HEK293 (cell line): ENCODE measurements around the gene MOV10L1.

ENCODE experiments used
- CTCF ChIA-PET: fragments of 350-600 bp; formaldehyde crosslinking; extraction: SDS; loops from one replicate; lab custom pipeline; 2021; ENCODE audit warnings: antibody characterized with exemption; lab: Yijun Ruan, JAX
- POLR2A ChIA-PET: fragments of 300-600 bp; formaldehyde crosslinking; extraction: SDS; loops from one replicate; lab custom pipeline; 2020; ENCODE audit warnings: antibody characterized with exemption, inconsistent platforms; lab: Yijun Ruan, JAX
- H3K27ac ChIP-seq: fragments of 200-500 bp; sonication (Bioruptor generic); 2 replicates; pipeline ENCODE4 v1.5.1; 2014; ENCODE audit warnings: low read depth, low read length, control low read depth, inconsistent platforms; ENCODE audit errors: extremely low read depth
- H3K36me3 ChIP-seq, 2 experiments: fragments of 200-500 bp in 1 of 2; sonication (Bioruptor generic) in 1 of 2; 1 replicate in 1 of 2; 2 replicates in 1 of 2; pipeline ENCODE4 v1.5.1; 2014 to 2017; ENCODE audit warnings: inconsistent platforms in 2 of 2, low read length in 2 of 2; ENCODE audit not compliant: control insufficient read depth in 2 of 2, insufficient read depth in 1 of 2
- H3K4me1 ChIP-seq: fragments of 200-500 bp; sonication (Bioruptor generic); 2 replicates; pipeline ENCODE4 v1.5.1; 2014; ENCODE audit warnings: mild to moderate bottlenecking, low read length, inconsistent platforms; ENCODE audit not compliant: control insufficient read depth, insufficient read depth
- H3K4me3 ChIP-seq: 2 replicates; pipeline ENCODE4 v1.5.1; 2011; ENCODE audit warnings: low read depth, mild to moderate bottlenecking, control low read depth, low read length, moderate library complexity
- H3K9me3 ChIP-seq: fragments of 200-500 bp; sonication (Bioruptor generic); 2 replicates; pipeline ENCODE4 v1.5.1; 2014; ENCODE audit warnings: low read depth, low read length, inconsistent platforms; ENCODE audit not compliant: control insufficient read depth, insufficient read depth
- SCRT2 ChIP-seq: fragments of 450-650 bp; formaldehyde crosslinking; IDR thresholded peaks from 2 replicates; pipeline ENCODE4 v1.5.1; 2016; ENCODE audit warnings: missing biosample characterization, missing genetic modification characterization
- ZBTB1 ChIP-seq: fragments of 450-650 bp; formaldehyde crosslinking; IDR thresholded peaks from 2 replicates; pipeline ENCODE4 v1.5.1; 2016; ENCODE audit warnings: missing biosample characterization, missing genetic modification characterization
- ZEB2 ChIP-seq: fragments of 450-650 bp; formaldehyde crosslinking; IDR thresholded peaks from 2 replicates; pipeline ENCODE4 v1.5.1; 2016; ENCODE audit warnings: missing biosample characterization, missing genetic modification characterization
- ZNF132 ChIP-seq: fragments of 450-650 bp; formaldehyde crosslinking; IDR thresholded peaks from 2 replicates; pipeline ENCODE4 v1.5.1; 2017; ENCODE audit warnings: missing biosample characterization, missing genetic modification characterization, borderline replicate concordance
- ZNF214 ChIP-seq: fragments of 450-650 bp; formaldehyde crosslinking; IDR thresholded peaks from 2 replicates; pipeline ENCODE4 v1.5.1; 2017; ENCODE audit warnings: missing biosample characterization, mild to moderate bottlenecking, missing genetic modification characterization, borderline replicate concordance
- ZNF266 ChIP-seq: fragments of 450-650 bp; formaldehyde crosslinking; IDR thresholded peaks from 2 replicates; pipeline ENCODE4 v1.5.1; 2016; ENCODE audit warnings: missing biosample characterization, missing genetic modification characterization, low read depth
- ZNF292 ChIP-seq: fragments of 450-650 bp; formaldehyde crosslinking; IDR thresholded peaks from 2 replicates; pipeline ENCODE4 v1.5.1; 2016; ENCODE audit warnings: low read depth, missing biosample characterization, missing genetic modification characterization, borderline replicate concordance
- ZNF341 ChIP-seq: fragments of 450-650 bp; formaldehyde crosslinking; IDR thresholded peaks from 2 replicates; pipeline ENCODE4; 2016; ENCODE audit warnings: low read depth, missing biosample characterization, missing genetic modification characterization
- ZNF366 ChIP-seq: fragments of 450-650 bp; formaldehyde crosslinking; conservative IDR thresholded peaks from 2 replicates; pipeline ENCODE4 v1.5.1; 2016; ENCODE audit warnings: missing biosample characterization, missing genetic modification characterization
- ZNF37A ChIP-seq: fragments of 450-650 bp; IDR thresholded peaks from 2 replicates; pipeline ENCODE4 v1.5.1; 2018; ENCODE audit warnings: missing biosample characterization, missing genetic modification characterization
- ZNF521 ChIP-seq: fragments of 450-650 bp; formaldehyde crosslinking; IDR thresholded peaks from 2 replicates; pipeline ENCODE4 v1.5.1; 2017; ENCODE audit warnings: missing biosample characterization, mild to moderate bottlenecking, missing genetic modification characterization
- ZNF530 ChIP-seq: fragments of 450-650 bp; formaldehyde crosslinking; IDR thresholded peaks from 2 replicates; pipeline ENCODE4 v1.5.1; 2016; ENCODE audit warnings: low read depth, missing biosample characterization, missing genetic modification characterization
- ZNF560 ChIP-seq: fragments of 450-650 bp; formaldehyde crosslinking; IDR thresholded peaks from 2 replicates; pipeline ENCODE4 v1.5.1; 2017; ENCODE audit warnings: missing biosample characterization, missing genetic modification characterization, borderline replicate concordance
- ZNF621 ChIP-seq: fragments of 450-650 bp; formaldehyde crosslinking; IDR thresholded peaks from 2 replicates; pipeline ENCODE4 v1.5.1; 2017; ENCODE audit warnings: missing biosample characterization, missing genetic modification characterization
- ZNF747 ChIP-seq: fragments of 450-650 bp; formaldehyde crosslinking; IDR thresholded peaks from 2 replicates; pipeline ENCODE4 v1.5.1; 2016; ENCODE audit warnings: missing biosample characterization, missing genetic modification characterization
- ZNF768 ChIP-seq: fragments of 450-650 bp; formaldehyde crosslinking; IDR thresholded peaks from 2 replicates; pipeline ENCODE4 v1.5.1; 2018; ENCODE audit warnings: missing biosample characterization, mild to moderate bottlenecking, missing genetic modification characterization
- ZNF791 ChIP-seq: fragments of 450-650 bp; formaldehyde crosslinking; IDR thresholded peaks from 2 replicates; pipeline ENCODE4 v1.5.1; 2016; ENCODE audit warnings: missing biosample characterization, missing genetic modification characterization
- ZNF843 ChIP-seq: fragments of 450-650 bp; formaldehyde crosslinking; IDR thresholded peaks from 2 replicates; pipeline ENCODE4 v1.5.1; 2016; ENCODE audit warnings: missing biosample characterization, missing genetic modification characterization
- TF ChIP-seq, protein P1 (sequence below): fragments of 450-650 bp; formaldehyde crosslinking; IDR thresholded peaks from 2 replicates; pipeline ENCODE4 v1.5.1; 2016; ENCODE audit warnings: missing biosample characterization, missing genetic modification characterization
- TF ChIP-seq, protein P2 (sequence below): fragments of 450-650 bp; formaldehyde crosslinking; IDR thresholded peaks from 2 replicates; pipeline ENCODE4 v1.5.1; 2016; ENCODE audit warnings: missing biosample characterization, missing genetic modification characterization
- TF ChIP-seq, protein P3 (sequence below): fragments of 450-650 bp; formaldehyde crosslinking; IDR thresholded peaks from 2 replicates; pipeline ENCODE4 v1.5.1; 2016; ENCODE audit warnings: missing biosample characterization, missing genetic modification characterization
- TF ChIP-seq, protein P4 (sequence below): fragments of 450-650 bp; formaldehyde crosslinking; IDR thresholded peaks from 2 replicates; pipeline ENCODE4 v1.5.1; 2016; ENCODE audit warnings: missing biosample characterization, missing genetic modification characterization

Gene MOV10L1

DNA sequence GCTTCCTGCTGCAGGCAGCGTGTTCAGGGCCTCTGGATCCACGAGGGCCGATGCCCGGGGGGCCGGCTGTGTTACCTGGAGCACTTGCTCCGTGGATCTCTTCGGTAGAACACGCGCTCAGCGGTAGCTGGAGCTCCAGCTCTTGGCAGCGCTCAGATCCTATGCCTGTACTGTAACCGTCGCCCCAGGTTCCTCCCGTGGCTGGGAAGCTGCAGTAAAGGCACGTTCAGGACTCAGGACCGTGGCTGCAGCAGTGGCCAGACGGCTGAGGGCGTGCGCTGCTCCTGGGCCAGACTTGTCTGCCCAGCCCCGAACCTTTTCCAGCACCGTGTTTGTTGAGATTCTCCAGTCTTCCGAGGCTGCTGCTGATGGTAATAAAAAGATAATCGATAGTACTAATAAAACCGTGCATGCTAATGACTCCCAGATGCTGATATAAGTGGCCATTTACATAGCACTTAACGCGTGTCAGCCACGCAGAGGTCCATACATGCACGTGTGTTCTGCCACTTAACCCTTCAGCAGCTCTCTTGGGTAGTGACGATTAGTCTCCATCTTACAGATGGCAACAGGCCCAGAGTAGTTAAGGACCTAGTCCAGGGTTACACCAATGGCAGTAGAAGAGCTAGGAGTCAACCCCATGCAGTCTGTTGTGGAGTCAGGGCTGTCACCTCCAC is 1.4 kb downstream of the MOV10L1 start:
- no peak overlapping the region for H3K4me3 ChIP-seq
- no peaks in the 10 kb centered on the region for H3K4me1 ChIP-seq
- POLR2A ChIA-PET = interaction anchor here (0.5 kb wide), 1 partner anchor 44 kb away, joined by 3 read pairs; no protein-coding TSS in a partner anchor
- CTCF ChIA-PET = no interaction called here
- no peak for TF ChIP-seq ZNF214 (tag by site-specific recombination)
- no peak for TF ChIP-seq ZNF791 (tag by site-specific recombination)
- H3K27ac ChIP-seq = no peak overlapping the region
- no peaks in the 10 kb centered on the region for H3K9me3 ChIP-seq
- H3K36me3 ChIP-seq = no peaks in the 10 kb centered on the region

GRCh38 chr22:50092342-50092741 is 2.5 kb downstream of the MOV10L1 start:
- no peaks in the 10 kb centered on the region for H3K4me1 ChIP-seq
- no peaks in the 10 kb centered on the region for H3K9me3 ChIP-seq
- no peak for TF ChIP-seq ZNF292 (tag by site-specific recombination)
- no peak for TF ChIP-seq ZNF341 (tag by site-specific recombination)
- no peak for TF ChIP-seq ZNF560
- ChIA-PET POLR2A (no interaction called here), CTCF (interaction anchor here (0.7 kb wide), 2 partner anchors 9 to 29 kb away, joined by 3 to 4 read pairs; no protein-coding TSS in a partner anchor)
- H3K4me3 ChIP-seq = no peak overlapping the region
- no peak overlapping the region for H3K27ac ChIP-seq
- H3K36me3 ChIP-seq = no peaks in the 10 kb centered on the region

- H3K9me3 ChIP-seq = no peaks in the 10 kb centered on the region
- no peaks in the 10 kb centered on the region for H3K4me1 ChIP-seq
- H3K27ac ChIP-seq = no peak overlapping the region
- ChIA-PET CTCF (interaction anchor here (0.7 kb wide), 1 partner anchor 24 kb away, joined by 3 read pairs; no protein-coding TSS in a partner anchor), POLR2A (no interaction called here)
- no peak overlapping the region for H3K4me3 ChIP-seq
- H3K36me3 ChIP-seq = no peaks in the 10 kb centered on the region
- TF ChIP-seq ZEB2 (tag by site-specific recombination) = no peak
- no peak for TF ChIP-seq ZNF132 (tag by site-specific recombination)
- no peak for TF ChIP-seq SCRT2 (tag by site-specific recombination)
- TF ChIP-seq ZNF843 (tag by site-specific recombination) = no peak
- no peak for TF ChIP-seq ZNF530 (tag by site-specific recombination)
- TF ChIP-seq ZNF521 = no peak
- no peak for TF ChIP-seq ZBTB1 (tag by site-specific recombination)
- TF ChIP-seq, protein P1, sequence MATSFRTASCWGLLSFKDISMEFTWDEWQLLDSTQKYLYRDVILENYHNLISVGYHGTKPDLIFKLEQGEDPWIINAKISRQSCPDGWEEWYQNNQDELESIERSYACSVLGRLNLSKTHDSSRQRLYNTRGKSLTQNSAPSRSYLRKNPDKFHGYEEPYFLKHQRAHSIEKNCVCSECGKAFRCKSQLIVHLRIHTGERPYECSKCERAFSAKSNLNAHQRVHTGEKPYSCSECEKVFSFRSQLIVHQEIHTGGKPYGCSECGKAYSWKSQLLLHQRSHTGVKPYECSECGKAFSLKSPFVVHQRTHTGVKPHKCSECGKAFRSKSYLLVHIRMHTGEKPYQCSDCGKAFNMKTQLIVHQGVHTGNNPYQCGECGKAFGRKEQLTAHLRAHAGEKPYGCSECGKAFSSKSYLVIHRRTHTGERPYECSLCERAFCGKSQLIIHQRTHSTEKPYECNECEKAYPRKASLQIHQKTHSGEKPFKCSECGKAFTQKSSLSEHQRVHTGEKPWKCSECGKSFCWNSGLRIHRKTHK (tag by site-specific recombination) = no peak
- no peak for TF ChIP-seq ZNF366 (tag by site-specific recombination)
- TF ChIP-seq, protein P2, sequence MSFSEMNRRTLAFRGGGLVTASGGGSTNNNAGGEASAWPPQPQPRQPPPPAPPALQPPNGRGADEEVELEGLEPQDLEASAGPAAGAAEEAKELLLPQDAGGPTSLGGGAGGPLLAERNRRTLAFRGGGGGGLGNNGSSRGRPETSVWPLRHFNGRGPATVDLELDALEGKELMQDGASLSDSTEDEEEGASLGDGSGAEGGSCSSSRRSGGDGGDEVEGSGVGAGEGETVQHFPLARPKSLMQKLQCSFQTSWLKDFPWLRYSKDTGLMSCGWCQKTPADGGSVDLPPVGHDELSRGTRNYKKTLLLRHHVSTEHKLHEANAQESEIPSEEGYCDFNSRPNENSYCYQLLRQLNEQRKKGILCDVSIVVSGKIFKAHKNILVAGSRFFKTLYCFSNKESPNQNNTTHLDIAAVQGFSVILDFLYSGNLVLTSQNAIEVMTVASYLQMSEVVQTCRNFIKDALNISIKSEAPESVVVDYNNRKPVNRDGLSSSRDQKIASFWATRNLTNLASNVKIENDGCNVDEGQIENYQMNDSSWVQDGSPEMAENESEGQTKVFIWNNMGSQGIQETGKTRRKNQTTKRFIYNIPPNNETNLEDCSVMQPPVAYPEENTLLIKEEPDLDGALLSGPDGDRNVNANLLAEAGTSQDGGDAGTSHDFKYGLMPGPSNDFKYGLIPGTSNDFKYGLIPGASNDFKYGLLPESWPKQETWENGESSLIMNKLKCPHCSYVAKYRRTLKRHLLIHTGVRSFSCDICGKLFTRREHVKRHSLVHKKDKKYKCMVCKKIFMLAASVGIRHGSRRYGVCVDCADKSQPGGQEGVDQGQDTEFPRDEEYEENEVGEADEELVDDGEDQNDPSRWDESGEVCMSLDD (tag by site-specific recombination) = no peak
- no peak for TF ChIP-seq ZNF37A
- no peak for TF ChIP-seq ZNF747 (tag by site-specific recombination)
- no peak for TF ChIP-seq ZNF768 (tag by site-specific recombination)
- no peak for TF ChIP-seq ZNF266 (tag by site-specific recombination)
- TF ChIP-seq, protein P3, sequence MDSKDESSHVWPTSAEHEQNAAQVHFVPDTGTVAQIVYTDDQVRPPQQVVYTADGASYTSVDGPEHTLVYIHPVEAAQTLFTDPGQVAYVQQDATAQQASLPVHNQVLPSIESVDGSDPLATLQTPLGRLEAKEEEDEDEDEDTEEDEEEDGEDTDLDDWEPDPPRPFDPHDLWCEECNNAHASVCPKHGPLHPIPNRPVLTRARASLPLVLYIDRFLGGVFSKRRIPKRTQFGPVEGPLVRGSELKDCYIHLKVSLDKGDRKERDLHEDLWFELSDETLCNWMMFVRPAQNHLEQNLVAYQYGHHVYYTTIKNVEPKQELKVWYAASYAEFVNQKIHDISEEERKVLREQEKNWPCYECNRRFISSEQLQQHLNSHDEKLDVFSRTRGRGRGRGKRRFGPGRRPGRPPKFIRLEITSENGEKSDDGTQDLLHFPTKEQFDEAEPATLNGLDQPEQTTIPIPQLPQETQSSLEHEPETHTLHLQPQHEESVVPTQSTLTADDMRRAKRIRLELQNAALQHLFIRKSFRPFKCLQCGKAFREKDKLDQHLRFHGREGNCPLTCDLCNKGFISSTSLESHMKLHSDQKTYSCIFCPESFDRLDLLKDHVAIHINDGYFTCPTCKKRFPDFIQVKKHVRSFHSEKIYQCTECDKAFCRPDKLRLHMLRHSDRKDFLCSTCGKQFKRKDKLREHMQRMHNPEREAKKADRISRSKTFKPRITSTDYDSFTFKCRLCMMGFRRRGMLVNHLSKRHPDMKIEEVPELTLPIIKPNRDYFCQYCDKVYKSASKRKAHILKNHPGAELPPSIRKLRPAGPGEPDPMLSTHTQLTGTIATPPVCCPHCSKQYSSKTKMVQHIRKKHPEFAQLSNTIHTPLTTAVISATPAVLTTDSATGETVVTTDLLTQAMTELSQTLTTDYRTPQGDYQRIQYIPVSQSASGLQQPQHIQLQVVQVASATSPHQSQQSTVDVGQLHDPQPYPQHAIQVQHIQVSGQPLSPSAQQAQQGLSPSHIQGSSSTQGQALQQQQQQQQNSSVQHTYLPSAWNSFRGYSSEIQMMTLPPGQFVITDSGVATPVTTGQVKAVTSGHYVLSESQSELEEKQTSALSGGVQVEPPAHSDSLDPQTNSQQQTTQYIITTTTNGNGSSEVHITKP = no peak
- TF ChIP-seq, protein P4, sequence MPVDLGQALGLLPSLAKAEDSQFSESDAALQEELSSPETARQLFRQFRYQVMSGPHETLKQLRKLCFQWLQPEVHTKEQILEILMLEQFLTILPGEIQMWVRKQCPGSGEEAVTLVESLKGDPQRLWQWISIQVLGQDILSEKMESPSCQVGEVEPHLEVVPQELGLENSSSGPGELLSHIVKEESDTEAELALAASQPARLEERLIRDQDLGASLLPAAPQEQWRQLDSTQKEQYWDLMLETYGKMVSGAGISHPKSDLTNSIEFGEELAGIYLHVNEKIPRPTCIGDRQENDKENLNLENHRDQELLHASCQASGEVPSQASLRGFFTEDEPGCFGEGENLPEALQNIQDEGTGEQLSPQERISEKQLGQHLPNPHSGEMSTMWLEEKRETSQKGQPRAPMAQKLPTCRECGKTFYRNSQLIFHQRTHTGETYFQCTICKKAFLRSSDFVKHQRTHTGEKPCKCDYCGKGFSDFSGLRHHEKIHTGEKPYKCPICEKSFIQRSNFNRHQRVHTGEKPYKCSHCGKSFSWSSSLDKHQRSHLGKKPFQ (tag by site-specific recombination) = no peak
- no peak for TF ChIP-seq ZNF621 (tag by site-specific recombination)
Measured at GRCh38 chr22:50098052-50098451, 8.2 kb downstream of the MOV10L1 start.
